ENCODE results near the gene SRRM2.
A peak's percentile ranks its signal among the peaks of the same experiment; 100 is the strongest.

The SRRM2 gene
- long read RNA-seq, partial matches to known transcripts, result 75 of 89 reads
- long read RNA-seq, other reads (novel, unspliced or antisense), result 10 of 89 reads

GRCh38 chr16:2752035-2752849, at the start of gene SRRM2:
SRRM2 (plus strand) TSS chr16:2752638; CDS start chr16:2756365, 3,727 bp downstream.
- TF ChIP-seq REST (IDR thresholded peaks at IDR 0.05; ENCODE audit: insufficient replicate concordance, low read depth), result peak; percentile 62
- TF ChIP-seq POLR2AphosphoS5 (IDR thresholded peaks at IDR 0.05; ENCODE audit: low read depth), result peak; percentile 77
- TF ChIP-seq SPI1 (IDR thresholded peaks at IDR 0.05; ENCODE audit: borderline replicate concordance, low read depth), result 0 out of 2 replicates have a peak, but pooled peaks have one; percentile 1
- no peak; the same call in 1 of the 2 replicates for TF ChIP-seq GABPA (IDR thresholded peaks at IDR 0.05; ENCODE audit: low read depth)
- no peak for TF ChIP-seq CTCF (IDR thresholded peaks at IDR 0.05; ENCODE audit: insufficient read depth, low read length)
- peak; percentile 96 to 97 for DNase-seq (ENCODE audit: low read depth in 1 of 2, low spot score in 1 of 2)
- Histone ChIP-seq H3K27me3 (ENCODE audit: insufficient read depth, poor library complexity, severe bottlenecking) (no peaks in the 10 kb centered on the region), H3K4me3 (replicated peaks; ENCODE audit: insufficient read depth, low read length) (peak within 1 kb of the TSS; percentile 50), H3K27ac (replicated peaks) (peak within 1 kb of the TSS; percentile 96)

GRCh38 chr16:2702871-2703745, 49.3 kb upstream of the SRRM2 start:
- no peak overlapping the region for H3K27ac ChIP-seq (replicated peaks)
- DNase-seq (ENCODE audit: low read depth in 1 of 2, low spot score in 1 of 2), result no peak
- no peak overlapping the region for H3K4me3 ChIP-seq (replicated peaks; ENCODE audit: insufficient read depth, low read length)
- H3K27me3 ChIP-seq (ENCODE audit: insufficient read depth, poor library complexity, severe bottlenecking), result no peaks in the 10 kb centered on the region
- TF ChIP-seq GABPA (IDR thresholded peaks at IDR 0.05; ENCODE audit: low read depth) (no peak), POLR2AphosphoS5 (IDR thresholded peaks at IDR 0.05; ENCODE audit: low read depth) (no peak), CTCF (IDR thresholded peaks at IDR 0.05; ENCODE audit: insufficient read depth, low read length) (no peak), REST (IDR thresholded peaks at IDR 0.05; ENCODE audit: insufficient replicate concordance, low read depth) (no peak), SPI1 (IDR thresholded peaks at IDR 0.05; ENCODE audit: borderline replicate concordance, low read depth) (no peak)

- H3K27me3 ChIP-seq (ENCODE audit: insufficient read depth, poor library complexity, severe bottlenecking), result no peaks in the 10 kb centered on the region
- H3K27ac ChIP-seq (replicated peaks), result no peak overlapping the region
- no peak overlapping the region for H3K4me3 ChIP-seq (replicated peaks; ENCODE audit: insufficient read depth, low read length)
- no peak for DNase-seq (ENCODE audit: low read depth in 1 of 2, low spot score in 1 of 2)
- TF ChIP-seq REST (IDR thresholded peaks at IDR 0.05; ENCODE audit: insufficient replicate concordance, low read depth) (no peak), SPI1 (IDR thresholded peaks at IDR 0.05; ENCODE audit: borderline replicate concordance, low read depth) (no peak), CTCF (IDR thresholded peaks at IDR 0.05; ENCODE audit: insufficient read depth, low read length) (no peak), GABPA (IDR thresholded peaks at IDR 0.05; ENCODE audit: low read depth) (no peak), POLR2AphosphoS5 (IDR thresholded peaks at IDR 0.05; ENCODE audit: low read depth) (no peak)
These were observed 48.1 kb upstream of the SRRM2 start for GRCh38 chr16:2704166-2704982.
